ENCODE results near the gene RFTN1.

The RFTN1 gene

GRCh38 chr3:16448639-16449070, 64.8 kb downstream of the RFTN1 start:
- Histone ChIP-seq H3K4me3 (no peak overlapping the region), H3K36me3 (no peaks in the 10 kb centered on the region), H3K9me3 (no peaks in the 10 kb centered on the region), H3K27me3 (no peaks in the 10 kb centered on the region), H3K27ac (peak overlapping the region; percentile 39 to 69), H3K4me1 (peaks cover 0 to 40% (median 14%) of the 10 kb centered on the region in 4 donors)
- TF ChIP-seq, protein P1, sequence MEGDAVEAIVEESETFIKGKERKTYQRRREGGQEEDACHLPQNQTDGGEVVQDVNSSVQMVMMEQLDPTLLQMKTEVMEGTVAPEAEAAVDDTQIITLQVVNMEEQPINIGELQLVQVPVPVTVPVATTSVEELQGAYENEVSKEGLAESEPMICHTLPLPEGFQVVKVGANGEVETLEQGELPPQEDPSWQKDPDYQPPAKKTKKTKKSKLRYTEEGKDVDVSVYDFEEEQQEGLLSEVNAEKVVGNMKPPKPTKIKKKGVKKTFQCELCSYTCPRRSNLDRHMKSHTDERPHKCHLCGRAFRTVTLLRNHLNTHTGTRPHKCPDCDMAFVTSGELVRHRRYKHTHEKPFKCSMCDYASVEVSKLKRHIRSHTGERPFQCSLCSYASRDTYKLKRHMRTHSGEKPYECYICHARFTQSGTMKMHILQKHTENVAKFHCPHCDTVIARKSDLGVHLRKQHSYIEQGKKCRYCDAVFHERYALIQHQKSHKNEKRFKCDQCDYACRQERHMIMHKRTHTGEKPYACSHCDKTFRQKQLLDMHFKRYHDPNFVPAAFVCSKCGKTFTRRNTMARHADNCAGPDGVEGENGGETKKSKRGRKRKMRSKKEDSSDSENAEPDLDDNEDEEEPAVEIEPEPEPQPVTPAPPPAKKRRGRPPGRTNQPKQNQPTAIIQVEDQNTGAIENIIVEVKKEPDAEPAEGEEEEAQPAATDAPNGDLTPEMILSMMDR (IDR thresholded peaks at IDR 0.05): peak in 1 of 2 experiments; percentile 10
- peak; percentile 88 to 93 for DNase-seq
- intact Hi-C loops (cut with DNase I; ENCODE audit: low total_unique reads): no loop called here

- TF ChIP-seq, protein P1 (IDR thresholded peaks at IDR 0.05): no peak
- Histone ChIP-seq H3K4me1 (peaks cover 0 to 40% (median 14%) of the 10 kb centered on the region in 4 donors), H3K9me3 (no peaks in the 10 kb centered on the region), H3K27ac (peak overlapping the region; percentile 39 to 69), H3K36me3 (no peaks in the 10 kb centered on the region), H3K27me3 (no peaks in the 10 kb centered on the region), H3K4me3 (no peak overlapping the region)
- DNase-seq: no peak
- intact Hi-C loops (cut with DNase I; ENCODE audit: low total_unique reads): no loop called here
These were observed 66.4 kb downstream of the RFTN1 start for GRCh38 chr3:16447135-16447534.

DNA sequence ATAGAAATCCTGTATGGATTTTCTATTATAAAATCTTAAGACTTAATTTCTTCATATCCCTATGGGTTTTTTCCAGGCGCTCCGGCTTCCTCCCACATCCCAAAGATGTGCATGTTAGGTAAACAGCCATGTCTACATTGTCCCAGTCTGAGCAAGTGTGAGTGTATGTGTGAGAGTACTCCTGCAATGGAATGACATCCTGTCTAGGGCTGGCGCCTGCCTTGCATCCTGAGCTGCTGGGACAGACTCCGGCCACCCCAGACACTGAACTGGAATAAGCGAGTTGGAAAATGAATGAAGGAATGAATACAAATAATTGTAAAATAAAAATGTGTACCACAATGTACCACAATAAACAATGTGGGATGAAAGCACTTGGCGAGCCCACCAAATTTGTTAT, 69.2 kb downstream of the RFTN1 start:
- Histone ChIP-seq H3K4me3 (no peak overlapping the region), H3K36me3 (no peaks in the 10 kb centered on the region), H3K9me3 (no peaks in the 10 kb centered on the region), H3K4me1 (peaks cover 0 to 49% (median 22%) of the 10 kb centered on the region in 4 donors), H3K27me3 (no peaks in the 10 kb centered on the region), H3K27ac (no peak overlapping the region)
- intact Hi-C loops (cut with DNase I; ENCODE audit: low total_unique reads): no loop called here
- DNase-seq: no peak
- TF ChIP-seq, protein P1 (IDR thresholded peaks at IDR 0.05): no peak

- Histone ChIP-seq H3K4me1 (peaks cover 0 to 48% (median 16%) of the 10 kb centered on the region in 4 donors), H3K36me3 (no peaks in the 10 kb centered on the region)
These were observed 70.8 kb downstream of the RFTN1 start for GRCh38 chr3:16442730-16443129.

GRCh38 chr3:16441371-16441875, 72.1 kb downstream of the RFTN1 start:
- Histone ChIP-seq H3K27ac (peak overlapping the region; percentile 24 to 68), H3K36me3 (no peaks in the 10 kb centered on the region), H3K9me3 (no peaks in the 10 kb centered on the region), H3K4me3 (no peak overlapping the region), H3K27me3 (no peaks in the 10 kb centered on the region), H3K4me1 (peaks cover 0 to 52% (median 14%) of the 10 kb centered on the region in 4 donors)
- TF ChIP-seq, protein P1 (IDR thresholded peaks at IDR 0.05): no peak
- DNase-seq: no peak
- intact Hi-C loops (cut with DNase I; ENCODE audit: low total_unique reads): no loop called here

More at GRCh38 chr3:16442730-16443129, 70.8 kb downstream of the RFTN1 start:
- DNase-seq: no peak
- TF ChIP-seq, protein P1 (IDR thresholded peaks at IDR 0.05): no peak
- Histone ChIP-seq H3K27me3 (no peaks in the 10 kb centered on the region), H3K27ac (no peak overlapping the region), H3K9me3 (no peaks in the 10 kb centered on the region), H3K4me3 (no peak overlapping the region)
- intact Hi-C loops (cut with DNase I; ENCODE audit: low total_unique reads): no loop called here

All from tibial artery (tissue), 4 donors.